Upper lobe of left lung (tissue), 6 donors: ENCODE data around the gene HHAT. TPM values are rescaled to one million over a fixed set of nuclear protein-coding genes. Genes with fewer than 3 reads are reported as not detected.

Experiments used
- ATAC-seq, 2 donors: fragments of 200-7000 bp; cut with Tn5 transposase; one replicate each; pipeline ENCODE4 v1.9.1; 2022; ENCODE audit warnings: mild to moderate bottlenecking in 2 of 2, moderate library complexity in 2 of 2; ENCODE audit not compliant: low FRiP score in 2 of 2
- DNase-seq, 2 donors: peaks; one replicate each; pipeline ENCODE4 v3.0.0-alpha.2; 2019 to 2020
- H3K27ac ChIP-seq, 4 donors: fragments of 200-600 bp; sonication (generic); one replicate each; pipeline ENCODE4 v1.5.1; 2016 to 2019
- H3K27me3 ChIP-seq, 4 donors: fragments of 200-600 bp; sonication (generic); one replicate each; pipeline ENCODE4 v1.5.1; 2017 to 2019
- H3K36me3 ChIP-seq, 4 donors: fragments of 200-600 bp; sonication (generic); one replicate each; pipeline ENCODE4 v1.5.1; 2016 to 2019
- H3K4me1 ChIP-seq, 4 donors: fragments of 200-600 bp; sonication (generic); one replicate each; pipeline ENCODE4 v1.5.1; 2018 to 2019
- H3K4me3 ChIP-seq, 4 donors: fragments of 200-600 bp; sonication (generic); one replicate each; pipeline ENCODE4 v1.5.1; 2017 to 2019; ENCODE audit warnings: mild to moderate bottlenecking in 2 of 4, moderate library complexity in 1 of 4
- H3K9me3 ChIP-seq, 4 donors: fragments of 200-600 bp; sonication (generic); one replicate each; pipeline ENCODE4 v1.5.1; 2018 to 2019
- EP300 ChIP-seq, 4 donors: sonication (generic); formaldehyde crosslinking; IDR thresholded peaks; one replicate each; pipeline ENCODE4 v1.5.1; 2017; ENCODE audit warnings: antibody characterized with exemption in 4 of 4, control low read depth in 2 of 4
- POLR2A ChIP-seq, 4 donors: fragments of 450-650 bp; IDR thresholded peaks; one replicate each; pipeline ENCODE4 v1.5.1; 2016 to 2017; ENCODE audit warnings: antibody characterized with exemption in 4 of 4, mild to moderate bottlenecking in 2 of 4
- POLR2AphosphoS5 ChIP-seq, 2 donors: sonication (generic); formaldehyde crosslinking; IDR thresholded peaks; one replicate each; pipeline ENCODE4 v1.5.1; 2017; ENCODE audit warnings: antibody characterized with exemption in 2 of 2
- WGBS, 2 donors: methylation state at CpG; one replicate each; pipeline ENCODE4 v1.1.5; 2017 to 2018; 5-methylcytosine and 5-hydroxymethylcytosine counted together
- total RNA-seq, 6 donors: library from RNA; depleted of rRNA in 4 of 6; stranded (reverse); fragments of >200 nt in 4 of 6; gene quantifications; one replicate each; pipeline versions ENCODE4 v1.1.0 to v1.2.1, GENCODE V29; 2016 to 2021
- TF ChIP-seq, protein P1 (sequence below), 6 experiments: fragments of 450-650 bp in 4 of 6; fragments of 200-600 bp in 2 of 6; sonication (generic) in 2 of 6; IDR thresholded peaks; one replicate each; pipeline ENCODE4 v1.5.1; 2016 to 2019; ENCODE audit warnings: antibody characterized with exemption in 6 of 6
- donor health status: DM: no; HTN: no; CAD: no; lungs with moderate emphysema.
- donor health status: DM: no; HTN: yes; CAD: no; lungs with severe emphysema.

HHAT gene
- total RNA-seq, 6 donors from 2014 or later = 4.6 to 8.1 (median 5.7) TPM

DNA sequence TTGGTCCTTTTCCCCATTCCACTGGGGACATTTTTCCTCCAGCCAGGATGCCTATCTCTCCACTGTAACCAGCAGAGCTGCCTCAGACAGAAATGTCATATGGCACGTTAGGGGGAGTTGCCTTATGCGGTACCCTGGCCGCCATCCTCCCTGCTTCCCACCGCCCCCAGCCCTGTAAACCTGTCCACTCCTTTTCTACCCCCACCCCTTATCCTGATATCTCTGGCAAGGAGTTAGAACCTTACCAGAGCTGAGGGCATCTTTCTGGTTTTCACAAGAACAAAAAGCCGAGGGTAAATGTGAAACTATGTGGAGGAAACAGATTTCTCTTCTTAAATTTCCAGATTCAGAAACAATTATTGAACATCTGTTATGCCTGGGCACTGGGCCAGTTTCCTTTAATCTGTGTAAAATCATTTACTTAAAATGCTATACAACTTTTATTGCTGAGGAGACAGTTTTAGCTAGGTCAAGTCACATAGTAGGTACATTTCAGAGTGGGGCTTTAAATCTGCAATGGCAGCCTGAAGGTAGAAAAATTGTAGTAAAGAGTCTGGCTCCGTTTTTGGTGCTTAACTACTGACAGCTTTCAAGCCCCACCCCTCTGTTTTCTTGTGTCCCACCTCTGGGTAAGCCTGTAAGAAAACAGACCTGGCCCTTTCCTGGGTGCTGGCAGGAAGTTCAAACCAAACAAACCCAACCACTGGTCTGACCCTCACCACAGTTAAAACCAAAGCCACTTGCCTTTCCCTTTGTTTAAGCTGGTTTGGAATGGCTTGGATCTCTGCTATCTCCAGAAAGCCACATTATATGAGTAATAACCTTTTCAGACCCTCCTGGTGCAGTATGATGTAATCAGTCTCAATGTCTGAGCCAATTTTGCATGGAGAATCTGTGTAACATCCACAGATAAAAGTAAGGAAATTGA, 319.0 kb downstream of the HHAT start:
- DNase-seq = no peak
- Histone ChIP-seq H3K9me3 (no peaks in the 10 kb centered on the region), H3K27me3 (no peaks in the 10 kb centered on the region), H3K4me1 (no peaks in the 10 kb centered on the region), H3K27ac (no peak overlapping the region), H3K36me3 (no peaks in the 10 kb centered on the region), H3K4me3 (no peak overlapping the region)
- TF ChIP-seq, protein P1, sequence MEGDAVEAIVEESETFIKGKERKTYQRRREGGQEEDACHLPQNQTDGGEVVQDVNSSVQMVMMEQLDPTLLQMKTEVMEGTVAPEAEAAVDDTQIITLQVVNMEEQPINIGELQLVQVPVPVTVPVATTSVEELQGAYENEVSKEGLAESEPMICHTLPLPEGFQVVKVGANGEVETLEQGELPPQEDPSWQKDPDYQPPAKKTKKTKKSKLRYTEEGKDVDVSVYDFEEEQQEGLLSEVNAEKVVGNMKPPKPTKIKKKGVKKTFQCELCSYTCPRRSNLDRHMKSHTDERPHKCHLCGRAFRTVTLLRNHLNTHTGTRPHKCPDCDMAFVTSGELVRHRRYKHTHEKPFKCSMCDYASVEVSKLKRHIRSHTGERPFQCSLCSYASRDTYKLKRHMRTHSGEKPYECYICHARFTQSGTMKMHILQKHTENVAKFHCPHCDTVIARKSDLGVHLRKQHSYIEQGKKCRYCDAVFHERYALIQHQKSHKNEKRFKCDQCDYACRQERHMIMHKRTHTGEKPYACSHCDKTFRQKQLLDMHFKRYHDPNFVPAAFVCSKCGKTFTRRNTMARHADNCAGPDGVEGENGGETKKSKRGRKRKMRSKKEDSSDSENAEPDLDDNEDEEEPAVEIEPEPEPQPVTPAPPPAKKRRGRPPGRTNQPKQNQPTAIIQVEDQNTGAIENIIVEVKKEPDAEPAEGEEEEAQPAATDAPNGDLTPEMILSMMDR (IDR thresholded peaks at IDR 0.05) = no peak
- no peak for TF ChIP-seq POLR2AphosphoS5 (IDR thresholded peaks at IDR 0.05)
- no peak for TF ChIP-seq POLR2A (IDR thresholded peaks at IDR 0.05)
- no peak for TF ChIP-seq EP300 (IDR thresholded peaks at IDR 0.05)
- peak in 1 of 2 donors; percentile 54 for ATAC-seq
- 69 to 72% methylated on average over 6 of the region's 6 CpGs for WGBS, 2 donors

DNA sequence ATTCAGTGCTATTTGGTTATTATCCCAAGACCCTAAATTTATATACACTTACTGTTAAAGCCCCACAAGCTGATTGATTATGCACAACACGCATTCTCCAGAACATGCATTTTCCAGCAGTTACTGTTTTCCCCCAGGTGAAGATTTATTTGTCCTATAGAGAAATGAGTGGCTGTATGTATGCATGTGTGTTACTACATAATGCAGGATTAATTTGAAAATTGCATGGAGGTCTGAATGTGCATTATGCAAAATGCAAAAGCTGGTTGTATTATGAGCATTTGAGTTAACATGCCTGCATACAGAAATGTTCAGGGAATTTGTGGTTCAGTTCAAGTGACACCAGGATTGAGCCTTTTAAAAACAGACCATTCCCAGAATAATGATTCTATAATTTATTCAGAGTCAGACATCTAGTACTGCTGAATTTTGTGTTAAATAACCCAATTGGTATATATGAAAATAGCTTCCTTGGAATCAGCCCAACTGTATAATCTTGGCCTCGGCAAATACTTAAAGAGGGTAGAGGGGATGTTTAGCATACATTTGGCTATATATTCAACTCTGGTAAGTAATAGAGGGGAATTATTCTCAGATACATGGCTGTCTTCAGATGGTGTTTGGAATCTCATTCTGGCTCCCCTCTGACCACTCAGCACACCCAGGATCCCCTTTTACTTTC, 320.0 kb downstream of the HHAT start:
- 50 to 72% methylated on average over 2 of the region's 2 CpGs for WGBS, 2 donors

DNA sequence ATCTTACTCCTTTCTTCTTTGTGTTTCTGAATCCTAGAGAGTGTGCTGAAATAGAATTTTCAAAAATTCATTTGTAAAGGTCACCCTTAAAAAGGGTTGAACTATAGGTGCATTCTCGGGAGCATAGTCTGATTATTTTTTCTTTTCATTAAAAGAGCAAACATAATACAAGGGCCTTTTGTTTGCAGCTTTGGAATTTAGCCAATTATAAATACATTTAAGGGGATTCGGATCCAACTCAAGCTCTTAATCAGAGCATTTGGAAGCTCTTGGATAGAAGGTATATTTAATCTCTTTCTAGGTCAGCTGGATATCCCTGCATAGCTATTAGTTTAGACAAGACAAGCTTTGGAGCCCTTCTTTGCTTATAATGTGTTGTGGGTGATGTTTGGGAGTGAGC, 321.7 kb downstream of the HHAT start:
- TF ChIP-seq EP300 (IDR thresholded peaks at IDR 0.05) (no peak), POLR2AphosphoS5 (IDR thresholded peaks at IDR 0.05) (no peak), POLR2A (IDR thresholded peaks at IDR 0.05) (no peak)
- TF ChIP-seq, protein P1 (IDR thresholded peaks at IDR 0.05) = no peak
- H3K27me3 ChIP-seq = no peaks in the 10 kb centered on the region
- H3K27ac ChIP-seq = no peak overlapping the region
- no peaks in the 10 kb centered on the region for H3K9me3 ChIP-seq
- DNase-seq (no peak), ATAC-seq (no peak)
- H3K36me3 ChIP-seq = no peaks in the 10 kb centered on the region
- no peak overlapping the region for H3K4me3 ChIP-seq
- 59 to 81% methylated on average over 2 of the region's 2 CpGs for WGBS, 2 donors
- no peaks in the 10 kb centered on the region for H3K4me1 ChIP-seq

More for the DNA sequence above, 320.0 kb downstream of the HHAT start:
- Histone ChIP-seq H3K9me3 (no peaks in the 10 kb centered on the region), H3K4me1 (no peaks in the 10 kb centered on the region), H3K36me3 (no peaks in the 10 kb centered on the region), H3K4me3 (no peak overlapping the region), H3K27ac (no peak overlapping the region), H3K27me3 (no peaks in the 10 kb centered on the region)
- ATAC-seq (no peak), DNase-seq (no peak)
- TF ChIP-seq, protein P1 (IDR thresholded peaks at IDR 0.05) = no peak
- TF ChIP-seq POLR2A (IDR thresholded peaks at IDR 0.05) (no peak), EP300 (IDR thresholded peaks at IDR 0.05) (no peak), POLR2AphosphoS5 (IDR thresholded peaks at IDR 0.05) (no peak)

DNA sequence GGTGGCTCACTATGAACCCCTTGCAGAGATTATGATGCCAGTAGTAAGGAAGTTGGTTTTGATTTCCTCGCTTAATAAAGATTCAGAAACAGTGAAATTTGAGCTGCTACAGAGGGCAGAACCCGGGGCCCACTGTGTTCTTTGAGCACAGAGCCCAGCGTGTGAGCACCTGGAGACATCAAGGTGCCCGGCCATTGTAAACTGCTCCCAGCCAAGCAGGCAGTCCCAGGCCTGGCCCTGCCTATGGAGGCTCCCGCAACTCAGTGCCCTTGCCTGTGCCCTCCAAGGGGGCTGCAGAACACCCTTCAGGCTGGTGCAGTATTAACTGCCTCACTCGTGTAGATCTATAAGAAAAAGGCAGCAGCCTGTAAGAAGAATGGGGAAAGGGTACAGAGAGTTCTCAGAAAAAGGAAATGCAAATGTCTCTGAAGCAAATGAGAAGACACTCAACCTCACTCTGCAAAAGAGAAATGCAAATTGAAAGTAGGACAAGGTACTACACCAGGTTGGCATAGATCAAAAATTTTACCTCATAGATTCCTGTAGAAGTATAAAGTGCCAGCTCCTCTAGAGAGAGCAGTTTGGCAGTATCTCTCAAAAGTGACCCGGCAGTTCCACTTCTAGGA, 323.7 kb downstream of the HHAT start:
- peak in 1 of 2 donors; percentile 17 for DNase-seq
- ATAC-seq = no peak
- WGBS, 2 donors = 83 to 86% methylated on average over 6 to 7 of the region's 7 CpGs
- H3K4me1 ChIP-seq = no peaks in the 10 kb centered on the region
- no peaks in the 10 kb centered on the region for H3K27me3 ChIP-seq
- H3K27ac ChIP-seq = no peak overlapping the region
- no peaks in the 10 kb centered on the region for H3K36me3 ChIP-seq
- H3K9me3 ChIP-seq = no peaks in the 10 kb centered on the region
- TF ChIP-seq, protein P1 (IDR thresholded peaks at IDR 0.05) = no peak
- TF ChIP-seq POLR2AphosphoS5 (IDR thresholded peaks at IDR 0.05) (no peak), POLR2A (IDR thresholded peaks at IDR 0.05) (no peak)
- no peak overlapping the region for H3K4me3 ChIP-seq
